ENCODE results near the gene ZFYVE28. TPM values are rescaled to one million over a fixed set of nuclear protein-coding genes. Genes with fewer than 3 reads are reported as not detected.
A peak's percentile ranks its signal among the peaks of the same experiment; 100 is the strongest.

ZFYVE28 gene
- total and polyA plus RNA-seq, 2 experiments from 2014 or later, result 4.6 to 9.6 TPM

DNA sequence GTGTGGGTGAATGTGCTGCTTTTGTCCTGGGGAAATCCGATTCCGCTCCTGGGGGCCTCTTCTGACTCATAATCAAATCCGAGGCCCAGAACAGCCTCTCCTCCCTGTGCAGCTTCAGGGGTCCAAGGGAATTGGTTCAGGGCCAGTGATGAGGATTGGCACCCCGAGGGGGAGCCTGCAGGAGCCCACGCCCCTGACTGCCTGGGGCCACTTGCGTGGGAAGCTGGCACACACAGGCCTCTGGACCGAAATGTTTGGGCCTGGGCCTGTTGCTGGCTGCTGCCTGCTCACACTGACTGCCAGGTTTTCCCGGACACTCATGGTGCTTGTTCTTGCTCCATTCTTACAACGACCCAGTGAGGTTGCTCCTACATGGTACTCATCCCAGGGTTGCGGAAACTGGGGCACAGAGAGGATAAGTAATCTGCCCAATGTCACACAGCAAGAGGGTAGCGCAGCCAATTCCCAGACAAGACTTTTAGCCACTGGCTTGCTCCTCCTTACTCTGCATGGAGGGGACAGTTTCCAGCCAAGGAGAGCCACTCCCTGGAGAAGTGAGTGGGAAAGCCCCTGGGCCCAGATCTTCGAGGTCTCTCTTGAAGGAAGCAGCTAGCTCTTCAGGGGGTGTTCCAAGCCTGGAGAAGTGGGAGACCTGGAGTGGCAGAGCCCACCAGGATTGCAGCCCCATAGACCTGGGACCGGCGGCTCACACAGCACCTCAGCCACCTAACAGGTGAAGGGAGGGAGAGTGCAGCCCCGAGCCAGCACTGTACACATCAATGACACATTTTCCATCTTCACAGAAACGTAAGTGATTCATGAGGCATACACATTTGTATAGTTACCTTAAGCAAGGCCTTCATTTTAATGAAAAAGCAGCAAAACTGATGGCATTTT, 20.6 kb upstream of the ZFYVE28 start:
- TF ChIP-seq EZH2phosphoT487 (IDR thresholded peaks at IDR 0.05; ENCODE audit: insufficient read depth, low read depth) (no peak), EZH2 (IDR thresholded peaks at IDR 0.05; ENCODE audit: insufficient read depth, poor library complexity, severe bottlenecking) (no peak)
- Histone ChIP-seq H3K27ac (no peak overlapping the region), H4K20me1 (ENCODE audit: insufficient read depth) (no peaks in the 10 kb centered on the region), H3K9me3 (ENCODE audit: low read depth) (no peaks in the 10 kb centered on the region), H3K4me3 (no peak overlapping the region), H3K27me3 (replicated peaks; ENCODE audit: insufficient read depth) (no peaks in the 10 kb centered on the region), H3K4me1 (ENCODE audit: insufficient read depth) (no peaks in the 10 kb centered on the region), H3F3A (ENCODE audit: insufficient read depth) (no peaks in the 10 kb centered on the region), H3K9ac (no peak overlapping the region), H2AFZ (no peak overlapping the region), H3K36me3 (ENCODE audit: low read depth) (no peaks in the 10 kb centered on the region), H3K9me2 (ENCODE audit: insufficient read depth) (no peaks in the 10 kb centered on the region), H3K4me2 (ENCODE audit: unreplicated experiment) (no peak overlapping the region), H3K79me2 (ENCODE audit: insufficient read depth) (no peaks in the 10 kb centered on the region)
- 55 to 58% methylated on average over 16 of the region's 16 CpGs for WGBS, 2 experiments (ENCODE audit: low coverage in 1 of 2, low lambda C conversion rate in 2 of 2, missing lambda C conversion rate in 2 of 2)
- no peak for DNase-seq
- in situ Hi-C loops (cut with MboI), result no loop called here

DNA sequence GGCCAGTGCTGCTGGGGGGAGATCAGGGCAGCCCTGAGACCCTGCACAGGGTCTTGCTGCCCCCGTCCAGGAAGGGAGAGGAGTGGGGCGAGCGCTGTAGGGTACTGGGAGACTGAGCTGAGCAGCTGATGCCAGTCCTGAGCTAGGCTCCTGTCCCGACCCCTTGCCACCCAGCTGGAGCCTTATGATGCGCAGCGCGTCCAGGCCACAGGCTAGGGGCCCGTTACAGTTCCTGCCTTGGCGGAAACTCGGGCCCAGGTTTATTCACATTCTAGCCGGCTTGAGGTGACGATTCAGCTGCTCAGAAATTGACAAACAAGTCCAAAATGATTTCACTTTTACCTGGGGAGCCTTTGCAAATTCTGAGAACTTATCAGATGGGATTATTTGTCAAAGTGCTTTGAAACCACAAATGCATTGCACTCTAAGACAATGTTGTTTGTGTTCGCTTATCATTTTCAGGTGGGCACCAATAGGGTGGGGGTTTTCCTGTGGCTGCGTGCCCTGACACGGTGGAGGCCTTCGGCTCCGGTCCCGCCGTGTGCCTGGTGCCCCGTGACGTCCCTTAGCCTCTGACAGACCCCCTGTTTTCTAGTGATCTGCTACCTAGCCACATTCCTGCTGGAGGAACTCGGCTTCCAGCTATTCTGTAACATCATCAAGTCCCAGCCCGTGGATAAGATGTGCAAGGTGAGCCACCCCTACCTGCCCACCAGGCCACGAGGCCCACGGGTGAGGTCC, 19.2 kb upstream of the ZFYVE28 start:
- no peaks in the 10 kb centered on the region for H3K9me3 ChIP-seq (ENCODE audit: low read depth)
- no peaks in the 10 kb centered on the region for H3K9me2 ChIP-seq (ENCODE audit: insufficient read depth)
- DNase-seq, result no peak
- TF ChIP-seq EZH2phosphoT487 (IDR thresholded peaks at IDR 0.05; ENCODE audit: insufficient read depth, low read depth), result no peak
- no peak for TF ChIP-seq EZH2 (IDR thresholded peaks at IDR 0.05; ENCODE audit: insufficient read depth, poor library complexity, severe bottlenecking)
- no peaks in the 10 kb centered on the region for H3K36me3 ChIP-seq (ENCODE audit: low read depth)
- H4K20me1 ChIP-seq (ENCODE audit: insufficient read depth), result no peaks in the 10 kb centered on the region
- no peak overlapping the region for H3K4me2 ChIP-seq (ENCODE audit: unreplicated experiment)
- in situ Hi-C loops (cut with MboI), result no loop called here
- no peak overlapping the region for H3K9ac ChIP-seq
- no peaks in the 10 kb centered on the region for H3F3A ChIP-seq (ENCODE audit: insufficient read depth)
- no peaks in the 10 kb centered on the region for H3K4me1 ChIP-seq (ENCODE audit: insufficient read depth)
- WGBS, 2 experiments (ENCODE audit: low coverage in 1 of 2, low lambda C conversion rate in 2 of 2, missing lambda C conversion rate in 2 of 2), result 84 to 86% methylated on average over 25 of the region's 25 CpGs
- no peaks in the 10 kb centered on the region for H3K27me3 ChIP-seq (replicated peaks; ENCODE audit: insufficient read depth)
- no peak overlapping the region for H3K4me3 ChIP-seq
- H2AFZ ChIP-seq, result no peak overlapping the region
- H3K27ac ChIP-seq, result no peak overlapping the region
- H3K79me2 ChIP-seq (ENCODE audit: insufficient read depth), result no peaks in the 10 kb centered on the region

DNA sequence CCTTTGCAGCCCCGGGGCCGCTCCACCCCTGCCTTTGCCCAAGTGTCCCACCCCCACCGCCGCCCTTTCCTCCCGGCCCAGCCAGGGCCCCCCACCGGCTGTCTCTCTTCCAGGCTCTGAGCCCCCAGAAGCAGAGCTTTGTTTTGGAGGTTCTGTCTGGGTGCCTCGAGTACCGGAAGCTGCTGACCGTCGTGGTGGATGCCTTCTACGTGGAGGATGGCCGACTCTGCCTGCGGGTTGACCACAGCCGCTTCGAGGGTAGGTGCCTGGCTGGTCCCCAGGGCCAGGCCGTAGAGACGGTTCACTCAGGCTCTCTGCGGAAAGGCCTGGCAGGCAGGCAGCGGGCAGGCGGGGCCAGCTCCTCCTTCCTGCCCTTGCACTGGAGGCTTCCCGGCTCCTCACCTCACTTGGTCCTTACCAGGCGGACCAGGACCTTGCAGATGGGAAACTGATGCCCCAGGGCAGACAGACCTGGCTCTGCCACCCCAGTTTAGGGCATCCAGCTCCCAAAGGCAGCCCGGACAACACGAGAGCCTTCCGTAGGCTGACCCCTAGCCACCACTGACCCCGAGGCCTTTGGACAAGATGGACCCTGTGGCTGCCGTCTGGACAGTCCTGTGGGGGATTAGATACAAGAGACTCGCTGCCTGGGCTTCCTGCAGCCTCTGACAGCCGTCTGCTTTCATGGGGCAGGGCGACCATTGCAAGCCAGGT, 18.5 kb upstream of the ZFYVE28 start:
- no peaks in the 10 kb centered on the region for H3K36me3 ChIP-seq (ENCODE audit: low read depth)
- DNase-seq, result no peak
- 71 to 74% methylated on average over 26 to 30 of the region's 30 CpGs for WGBS, 2 experiments (ENCODE audit: low coverage in 1 of 2, low lambda C conversion rate in 2 of 2, missing lambda C conversion rate in 2 of 2)
- no peaks in the 10 kb centered on the region for H3K79me2 ChIP-seq (ENCODE audit: insufficient read depth)
- H3K4me3 ChIP-seq, result no peak overlapping the region
- in situ Hi-C loops (cut with MboI), result no loop called here
- H2AFZ ChIP-seq, result no peak overlapping the region
- no peaks in the 10 kb centered on the region for H4K20me1 ChIP-seq (ENCODE audit: insufficient read depth)
- H3K4me1 ChIP-seq (ENCODE audit: insufficient read depth), result no peaks in the 10 kb centered on the region
- no peaks in the 10 kb centered on the region for H3F3A ChIP-seq (ENCODE audit: insufficient read depth)
- H3K27me3 ChIP-seq (replicated peaks; ENCODE audit: insufficient read depth), result no peaks in the 10 kb centered on the region
- no peaks in the 10 kb centered on the region for H3K9me2 ChIP-seq (ENCODE audit: insufficient read depth)
- no peak overlapping the region for H3K9ac ChIP-seq
- H3K4me2 ChIP-seq (ENCODE audit: unreplicated experiment), result no peak overlapping the region
- TF ChIP-seq EZH2 (IDR thresholded peaks at IDR 0.05; ENCODE audit: insufficient read depth, poor library complexity, severe bottlenecking) (no peak), EZH2phosphoT487 (IDR thresholded peaks at IDR 0.05; ENCODE audit: insufficient read depth, low read depth) (no peak)
- H3K9me3 ChIP-seq (ENCODE audit: low read depth), result no peaks in the 10 kb centered on the region
- H3K27ac ChIP-seq, result no peak overlapping the region

DNA sequence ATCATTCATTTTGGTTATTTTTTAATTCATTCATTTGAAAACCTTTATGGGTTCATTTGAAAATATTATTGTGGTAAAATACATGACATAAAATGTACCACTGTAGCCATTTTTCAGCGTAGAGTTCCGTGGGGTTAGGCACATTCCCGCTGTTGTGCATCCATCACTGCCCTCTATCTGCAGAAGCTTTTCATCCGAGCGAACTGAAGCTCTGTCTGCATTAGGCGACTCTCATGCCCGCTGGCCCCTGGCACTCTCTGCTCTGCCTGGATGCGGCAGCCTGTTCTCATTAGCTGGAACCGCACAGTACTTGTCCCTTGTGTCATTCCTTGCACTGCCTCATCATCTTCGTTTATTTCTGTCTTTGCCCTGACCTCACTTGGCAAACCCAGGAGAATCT, 17.9 kb upstream of the ZFYVE28 start:
- Histone ChIP-seq H2AFZ (no peak overlapping the region), H3F3A (ENCODE audit: insufficient read depth) (peaks cover 4% of the 10 kb centered on the region; the same call in 1 of the 2 replicates), H3K36me3 (ENCODE audit: low read depth) (no peaks in the 10 kb centered on the region), H3K4me3 (no peak overlapping the region), H3K9me3 (ENCODE audit: low read depth) (no peaks in the 10 kb centered on the region), H3K9me2 (ENCODE audit: insufficient read depth) (no peaks in the 10 kb centered on the region), H3K4me2 (ENCODE audit: unreplicated experiment) (no peak overlapping the region), H3K79me2 (ENCODE audit: insufficient read depth) (no peaks in the 10 kb centered on the region), H3K27me3 (replicated peaks; ENCODE audit: insufficient read depth) (no peaks in the 10 kb centered on the region), H3K4me1 (ENCODE audit: insufficient read depth) (no peaks in the 10 kb centered on the region), H3K9ac (no peak overlapping the region), H4K20me1 (ENCODE audit: insufficient read depth) (no peaks in the 10 kb centered on the region), H3K27ac (no peak overlapping the region)
- no peak for TF ChIP-seq EZH2phosphoT487 (IDR thresholded peaks at IDR 0.05; ENCODE audit: insufficient read depth, low read depth)
- no peak for TF ChIP-seq EZH2 (IDR thresholded peaks at IDR 0.05; ENCODE audit: insufficient read depth, poor library complexity, severe bottlenecking)
- 7 to 11% methylated on average over 10 of the region's 10 CpGs for WGBS, 2 experiments (ENCODE audit: low coverage in 1 of 2, low lambda C conversion rate in 2 of 2, missing lambda C conversion rate in 2 of 2)
- in situ Hi-C loops (cut with MboI), result no loop called here
- peak; percentile 76 for DNase-seq
